ENCODE results near the gene SCARF2.

DNA sequence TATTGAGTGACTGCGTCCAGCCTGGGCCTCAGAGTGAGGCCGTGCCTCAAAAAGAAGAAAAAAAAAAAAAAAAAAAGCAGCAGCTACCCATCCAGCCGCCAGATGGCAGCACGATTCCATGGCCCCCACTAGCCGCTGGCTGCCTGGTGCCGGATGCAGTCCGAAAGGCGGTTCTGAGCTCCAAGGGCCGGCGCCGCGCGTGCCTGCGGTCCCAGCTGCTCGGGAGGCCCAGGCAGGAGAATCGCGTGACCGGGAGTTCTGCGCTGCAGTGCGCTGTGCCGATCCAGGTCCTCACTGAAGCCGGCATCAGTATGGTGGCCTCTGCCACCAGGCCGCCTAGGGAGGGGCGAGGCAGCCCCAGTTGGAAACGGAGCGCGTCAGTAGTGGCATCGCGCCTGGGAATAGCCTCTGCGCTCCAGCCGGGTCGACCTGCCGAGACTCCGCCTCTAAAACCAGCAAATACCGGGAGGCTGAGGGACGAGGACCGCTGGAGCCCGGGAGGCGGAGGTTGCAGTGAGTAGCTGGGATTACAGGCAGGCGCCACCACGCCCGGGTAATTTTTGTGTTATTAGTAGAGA is 19.3 kb downstream of the SCARF2 start:
- TF ChIP-seq, protein P1, sequence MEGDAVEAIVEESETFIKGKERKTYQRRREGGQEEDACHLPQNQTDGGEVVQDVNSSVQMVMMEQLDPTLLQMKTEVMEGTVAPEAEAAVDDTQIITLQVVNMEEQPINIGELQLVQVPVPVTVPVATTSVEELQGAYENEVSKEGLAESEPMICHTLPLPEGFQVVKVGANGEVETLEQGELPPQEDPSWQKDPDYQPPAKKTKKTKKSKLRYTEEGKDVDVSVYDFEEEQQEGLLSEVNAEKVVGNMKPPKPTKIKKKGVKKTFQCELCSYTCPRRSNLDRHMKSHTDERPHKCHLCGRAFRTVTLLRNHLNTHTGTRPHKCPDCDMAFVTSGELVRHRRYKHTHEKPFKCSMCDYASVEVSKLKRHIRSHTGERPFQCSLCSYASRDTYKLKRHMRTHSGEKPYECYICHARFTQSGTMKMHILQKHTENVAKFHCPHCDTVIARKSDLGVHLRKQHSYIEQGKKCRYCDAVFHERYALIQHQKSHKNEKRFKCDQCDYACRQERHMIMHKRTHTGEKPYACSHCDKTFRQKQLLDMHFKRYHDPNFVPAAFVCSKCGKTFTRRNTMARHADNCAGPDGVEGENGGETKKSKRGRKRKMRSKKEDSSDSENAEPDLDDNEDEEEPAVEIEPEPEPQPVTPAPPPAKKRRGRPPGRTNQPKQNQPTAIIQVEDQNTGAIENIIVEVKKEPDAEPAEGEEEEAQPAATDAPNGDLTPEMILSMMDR (IDR thresholded peaks at IDR 0.05; ENCODE audit: low read depth, low read length, missing input control) = peak; percentile 94
- peak; percentile 96 to 97 for TF ChIP-seq RAD21 (IDR thresholded peaks at IDR 0.05)
